HL-60 (cell line): ENCODE results near the gene PNPLA1.

ENCODE experiments used
- DNase-seq, 2 experiments: peaks; one replicate each; pipeline ENCODE4 v3.0.0-alpha.2; 2010 to 2020; ENCODE audit warnings: low read depth in 1 of 2, low spot score in 1 of 2
- H3K27ac ChIP-seq: fragments of 250-450 bp; sonication (Bioruptor Pico); replicated peaks from 2 replicates; pipeline ENCODE4 v1.5.1; 2020; ENCODE audit warnings: mild to moderate bottlenecking, moderate library complexity
- H3K27me3 ChIP-seq: fragments of 250-450 bp; sonication (Bioruptor Pico); 2 replicates; pipeline ENCODE4 v1.5.1; 2021; ENCODE audit warnings: mild to moderate bottlenecking, moderate library complexity; ENCODE audit not compliant: insufficient read depth, poor library complexity, severe bottlenecking
- H3K4me3 ChIP-seq: replicated peaks from 2 replicates; pipeline ENCODE4 v1.5.1; 2011; ENCODE audit warnings: mild to moderate bottlenecking, control low read depth, low read length; ENCODE audit not compliant: insufficient read depth
- CTCF ChIP-seq: IDR thresholded peaks from one replicate; pipeline ENCODE4 v1.5.1; 2011; ENCODE audit warnings: low read length, control low read depth, inconsistent platforms; ENCODE audit not compliant: insufficient read depth
- GABPA ChIP-seq: IDR thresholded peaks from 2 replicates; pipeline ENCODE4 v1.6.1; 2012; ENCODE audit warnings: low read depth
- POLR2AphosphoS5 ChIP-seq: IDR thresholded peaks from 2 replicates; pipeline ENCODE4 v1.6.1; 2012; ENCODE audit warnings: low read depth
- SPI1 ChIP-seq: IDR thresholded peaks from 2 replicates; pipeline ENCODE4 v1.6.1; 2012; ENCODE audit warnings: low read depth, mild to moderate bottlenecking, borderline replicate concordance
- TF ChIP-seq, protein P1 (sequence below): IDR thresholded peaks from 2 replicates; pipeline ENCODE4 v1.6.1; 2012; ENCODE audit warnings: low read depth; ENCODE audit not compliant: insufficient replicate concordance

Gene PNPLA1

DNA sequence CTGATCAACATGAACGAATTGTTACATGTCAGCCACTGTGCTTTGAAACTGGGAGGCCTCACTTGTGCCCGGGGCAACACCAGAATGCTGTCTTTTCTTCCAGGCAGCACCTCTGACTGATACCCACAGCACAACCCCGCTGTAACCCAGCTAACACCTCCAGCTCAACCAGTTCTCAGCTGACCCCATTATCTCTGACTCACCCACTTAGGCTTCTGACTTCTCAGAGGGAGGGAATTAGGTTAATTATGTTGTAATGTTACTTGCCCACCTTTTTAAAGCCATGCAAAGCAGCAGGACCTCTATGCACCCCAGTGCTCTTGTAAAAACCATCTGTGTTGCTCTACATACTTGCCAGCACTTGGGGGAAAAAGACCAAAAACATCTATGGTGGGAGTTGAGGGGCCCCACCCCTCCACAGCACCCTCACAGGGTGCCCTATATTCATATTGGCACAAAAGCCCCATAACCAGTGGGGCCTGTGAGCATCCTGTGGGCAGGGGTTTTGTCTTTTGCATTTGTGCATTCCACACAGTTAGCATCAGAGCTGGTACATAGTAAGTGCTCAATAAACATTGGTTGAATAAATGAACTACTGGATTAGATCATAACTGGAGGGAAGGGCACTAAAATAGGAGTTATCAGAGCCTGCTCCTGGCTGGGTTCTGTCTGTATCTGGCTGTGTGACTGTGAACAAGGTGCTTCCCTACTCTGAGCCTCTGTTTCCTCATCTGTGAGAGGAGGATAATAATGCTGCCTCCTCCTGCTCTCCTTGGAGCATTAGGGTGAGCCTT is 44.6 kb downstream of the PNPLA1 start:
- Histone ChIP-seq H3K4me3 (no peak overlapping the region), H3K27ac (no peak overlapping the region), H3K27me3 (no peaks in the 10 kb centered on the region)
- no peak for TF ChIP-seq CTCF
- TF ChIP-seq, protein P1, sequence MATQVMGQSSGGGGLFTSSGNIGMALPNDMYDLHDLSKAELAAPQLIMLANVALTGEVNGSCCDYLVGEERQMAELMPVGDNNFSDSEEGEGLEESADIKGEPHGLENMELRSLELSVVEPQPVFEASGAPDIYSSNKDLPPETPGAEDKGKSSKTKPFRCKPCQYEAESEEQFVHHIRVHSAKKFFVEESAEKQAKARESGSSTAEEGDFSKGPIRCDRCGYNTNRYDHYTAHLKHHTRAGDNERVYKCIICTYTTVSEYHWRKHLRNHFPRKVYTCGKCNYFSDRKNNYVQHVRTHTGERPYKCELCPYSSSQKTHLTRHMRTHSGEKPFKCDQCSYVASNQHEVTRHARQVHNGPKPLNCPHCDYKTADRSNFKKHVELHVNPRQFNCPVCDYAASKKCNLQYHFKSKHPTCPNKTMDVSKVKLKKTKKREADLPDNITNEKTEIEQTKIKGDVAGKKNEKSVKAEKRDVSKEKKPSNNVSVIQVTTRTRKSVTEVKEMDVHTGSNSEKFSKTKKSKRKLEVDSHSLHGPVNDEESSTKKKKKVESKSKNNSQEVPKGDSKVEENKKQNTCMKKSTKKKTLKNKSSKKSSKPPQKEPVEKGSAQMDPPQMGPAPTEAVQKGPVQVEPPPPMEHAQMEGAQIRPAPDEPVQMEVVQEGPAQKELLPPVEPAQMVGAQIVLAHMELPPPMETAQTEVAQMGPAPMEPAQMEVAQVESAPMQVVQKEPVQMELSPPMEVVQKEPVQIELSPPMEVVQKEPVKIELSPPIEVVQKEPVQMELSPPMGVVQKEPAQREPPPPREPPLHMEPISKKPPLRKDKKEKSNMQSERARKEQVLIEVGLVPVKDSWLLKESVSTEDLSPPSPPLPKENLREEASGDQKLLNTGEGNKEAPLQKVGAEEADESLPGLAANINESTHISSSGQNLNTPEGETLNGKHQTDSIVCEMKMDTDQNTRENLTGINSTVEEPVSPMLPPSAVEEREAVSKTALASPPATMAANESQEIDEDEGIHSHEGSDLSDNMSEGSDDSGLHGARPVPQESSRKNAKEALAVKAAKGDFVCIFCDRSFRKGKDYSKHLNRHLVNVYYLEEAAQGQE, result no peak
- TF ChIP-seq POLR2AphosphoS5, result no peak
- TF ChIP-seq SPI1, result no peak
- no peak for TF ChIP-seq GABPA
- DNase-seq, result peak in 1 of 2 experiments; percentile 38

GRCh38 chr6:36315921-36316320 is 46.1 kb downstream of the PNPLA1 start:
- TF ChIP-seq SPI1 (no peak), POLR2AphosphoS5 (no peak), CTCF (no peak), GABPA (no peak)
- TF ChIP-seq, protein P1, result no peak
- no peaks in the 10 kb centered on the region for H3K27me3 ChIP-seq
- no peak for DNase-seq
- H3K4me3 ChIP-seq, result no peak overlapping the region
- H3K27ac ChIP-seq, result no peak overlapping the region

- TF ChIP-seq POLR2AphosphoS5, result no peak
- no peak for TF ChIP-seq SPI1
- no peak for TF ChIP-seq CTCF
- TF ChIP-seq, protein P1, result no peak
- no peak for TF ChIP-seq GABPA
- Histone ChIP-seq H3K4me3 (no peak overlapping the region), H3K27me3 (no peaks in the 10 kb centered on the region), H3K27ac (no peak overlapping the region)
- DNase-seq, result no peak
Observed at GRCh38 chr6:36317623-36318022, 47.8 kb downstream of the PNPLA1 start.
